SU-DHL-6 (cell line): Measurements from ENCODE around the gene STYXL2.

Experiments used
- H2AFZ ChIP-seq: fragments of 200-600 bp; sonication (generic); 2 replicates; pipeline ENCODE4 v1.6.1; 2014; ENCODE audit warnings: low read depth, mild to moderate bottlenecking, moderate library complexity, mixed read lengths, antibody characterized with exemption, low read length; ENCODE audit not compliant: severe bottlenecking
- H3F3A ChIP-seq: fragments of 200-600 bp; shearing (Covaris generic); 2 replicates; pipeline ENCODE4 v1.6.0; 2016; ENCODE audit warnings: antibody characterized with exemption, mild to moderate bottlenecking; ENCODE audit not compliant: insufficient read depth
- H3K27ac ChIP-seq: fragments of 200-600 bp; sonication (generic); 2 replicates; pipeline ENCODE4 v1.5.1; 2016; ENCODE audit warnings: low read depth, mild to moderate bottlenecking, low read length, moderate library complexity, mixed read lengths
- H3K27me3 ChIP-seq: fragments of 200-600 bp; sonication (generic), shearing (Covaris generic); 2 replicates; pipeline ENCODE4 v1.6.0; 2014; ENCODE audit warnings: mild to moderate bottlenecking, low read length
- H3K36me3 ChIP-seq: fragments of 200-600 bp; sonication (generic); 2 replicates; pipeline ENCODE4 v1.6.1; 2014; ENCODE audit warnings: mild to moderate bottlenecking, low read length, mixed read lengths
- H3K4me2 ChIP-seq: fragments of 300-600, 200-600 bp; shearing (Covaris generic), sonication (generic); 2 replicates; pipeline ENCODE4 v1.6.0; 2014; ENCODE audit warnings: low read length, low read depth, mild to moderate bottlenecking; ENCODE audit not compliant: poor library complexity, severe bottlenecking
- H3K4me3 ChIP-seq: fragments of 200-600 bp; sonication (generic); 2 replicates; pipeline ENCODE4 v1.5.1; 2014; ENCODE audit warnings: antibody characterized with exemption, low read length, mild to moderate bottlenecking, mixed read lengths; ENCODE audit not compliant: insufficient read depth, poor library complexity, severe bottlenecking
- H3K79me2 ChIP-seq: fragments of 200-600 bp; sonication (generic); 2 replicates; pipeline ENCODE4 v1.6.1; 2014; ENCODE audit warnings: mild to moderate bottlenecking, low read length, moderate library complexity; ENCODE audit not compliant: insufficient read depth
- H3K9ac ChIP-seq: fragments of 200-600 bp; sonication (generic); 2 replicates; pipeline ENCODE4 v1.7.0; 2014; ENCODE audit warnings: mild to moderate bottlenecking, low read length
- H3K9me2 ChIP-seq: fragments of 200-600 bp; sonication (generic); replicated peaks from 2 replicates; pipeline ENCODE4 v1.6.1; 2014; ENCODE audit warnings: low read length; ENCODE audit not compliant: insufficient read depth
- H3K9me3 ChIP-seq: fragments of 200-600 bp; sonication (generic); 2 replicates; pipeline ENCODE4 v1.6.1; 2014; ENCODE audit warnings: low read length, mixed read lengths; ENCODE audit not compliant: insufficient read depth
- H4K20me1 ChIP-seq: fragments of 200-600 bp; sonication (generic); 2 replicates; pipeline ENCODE4 v1.6.1; 2014; ENCODE audit warnings: low read depth, mild to moderate bottlenecking, antibody characterized with exemption, low read length, moderate library complexity, mixed read lengths
- CTCF ChIP-seq: fragments of 200-600 bp; sonication (generic); IDR thresholded peaks from one replicate; pipeline ENCODE4 v1.5.1; 2017; ENCODE audit warnings: antibody characterized with exemption, mild to moderate bottlenecking, low read length, moderate library complexity; ENCODE audit not compliant: insufficient read depth, poor library complexity, severe bottlenecking
- EZH2phosphoT487 ChIP-seq: fragments of 200-600 bp; sonication (generic), shearing (Covaris generic); conservative IDR thresholded peaks from 2 replicates; pipeline ENCODE4 v1.6.1; 2018; ENCODE audit warnings: mild to moderate bottlenecking, antibody characterized with exemption, low read length, moderate library complexity, mixed read lengths

Gene STYXL2

GRCh38 chr1:167077128-167077867 lies 16.6 kb upstream of the STYXL2 start:
- no peak overlapping the region for H3K9ac ChIP-seq
- no peak for TF ChIP-seq CTCF
- no peak for TF ChIP-seq EZH2phosphoT487
- H3K27ac ChIP-seq = no peak overlapping the region
- H3K4me3 ChIP-seq = no peak overlapping the region
- H3K36me3 ChIP-seq = no peaks in the 10 kb centered on the region
- no peak overlapping the region for H2AFZ ChIP-seq
- H3K9me2 ChIP-seq = no peaks in the 10 kb centered on the region
- H3K4me2 ChIP-seq = no peak overlapping the region
- H3F3A ChIP-seq = no peaks in the 10 kb centered on the region
- no peaks in the 10 kb centered on the region for H3K9me3 ChIP-seq
- H3K27me3 ChIP-seq = no peaks in the 10 kb centered on the region
- H3K79me2 ChIP-seq = no peaks in the 10 kb centered on the region
- no peaks in the 10 kb centered on the region for H4K20me1 ChIP-seq

GRCh38 chr1:167077868-167078210 lies 16.0 kb upstream of the STYXL2 start:
- no peak for TF ChIP-seq CTCF
- no peak for TF ChIP-seq EZH2phosphoT487
- no peaks in the 10 kb centered on the region for H3K36me3 ChIP-seq
- no peaks in the 10 kb centered on the region for H3K27me3 ChIP-seq
- no peaks in the 10 kb centered on the region for H3F3A ChIP-seq
- no peaks in the 10 kb centered on the region for H4K20me1 ChIP-seq
- no peaks in the 10 kb centered on the region for H3K9me2 ChIP-seq
- H3K4me2 ChIP-seq = no peak overlapping the region
- H3K9me3 ChIP-seq = no peaks in the 10 kb centered on the region
- H3K79me2 ChIP-seq = no peaks in the 10 kb centered on the region
- no peak overlapping the region for H3K27ac ChIP-seq
- H3K4me3 ChIP-seq = no peak overlapping the region
- no peak overlapping the region for H2AFZ ChIP-seq
- H3K9ac ChIP-seq = no peak overlapping the region

GRCh38 chr1:167081594-167082156 lies 12.2 kb upstream of the STYXL2 start:
- Histone ChIP-seq H4K20me1 (no peaks in the 10 kb centered on the region), H3K79me2 (no peaks in the 10 kb centered on the region), H3K9me2 (no peaks in the 10 kb centered on the region), H3F3A (no peaks in the 10 kb centered on the region), H3K27me3 (no peaks in the 10 kb centered on the region), H3K4me2 (no peak overlapping the region), H3K9ac (no peak overlapping the region), H3K36me3 (no peaks in the 10 kb centered on the region), H3K27ac (no peak overlapping the region), H3K9me3 (no peaks in the 10 kb centered on the region), H3K4me3 (no peak overlapping the region), H2AFZ (no peak overlapping the region)
- TF ChIP-seq EZH2phosphoT487 (no peak), CTCF (no peak)
